ENCODE results near the gene HPS1.

HPS1 gene

DNA sequence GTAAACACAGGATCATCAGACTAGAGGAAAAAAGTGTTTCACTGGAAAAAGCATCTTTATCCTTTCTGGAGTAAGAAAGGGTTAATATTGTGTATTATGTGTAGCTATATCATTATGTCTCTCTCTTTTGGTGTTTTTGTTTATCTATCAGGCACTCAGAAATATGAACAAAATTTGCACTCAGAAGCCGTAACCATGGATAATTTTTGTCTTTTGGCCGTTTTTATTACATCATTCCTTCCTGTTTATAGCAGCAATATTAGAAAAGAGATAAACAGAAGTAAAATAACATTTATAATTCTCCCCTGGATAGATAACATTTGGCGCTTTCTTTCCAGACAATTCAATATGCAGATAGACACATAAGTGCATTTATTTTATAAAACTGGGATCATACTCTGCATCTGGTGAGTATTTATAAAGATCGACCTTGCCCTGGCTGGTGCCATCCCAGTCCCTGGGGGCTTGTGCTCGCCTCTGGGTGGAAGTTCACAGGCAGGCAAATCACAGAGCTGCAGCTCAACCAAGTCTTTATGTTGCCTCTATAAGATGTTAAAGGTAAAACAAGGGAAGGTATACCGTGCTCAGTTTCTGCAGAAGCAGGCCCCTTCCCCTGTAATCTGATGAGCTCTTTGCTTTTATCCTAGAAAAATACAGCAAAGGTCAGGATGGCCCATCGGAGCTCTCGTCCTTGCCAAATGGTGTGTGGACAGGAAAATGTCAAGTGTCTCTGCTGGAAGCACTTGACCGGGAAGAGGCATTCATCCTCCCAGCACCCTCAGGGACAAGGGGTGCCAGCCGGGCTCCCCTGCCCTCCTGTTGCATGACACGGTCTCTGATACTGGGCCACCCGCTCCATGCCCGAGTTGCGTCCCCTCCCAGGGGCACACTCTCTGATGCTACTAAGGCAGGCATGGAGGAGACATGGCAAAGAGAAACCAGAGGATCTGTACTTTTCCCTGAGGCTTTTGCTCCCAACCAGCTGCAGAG is 75.6 kb downstream of the HPS1 start:
- in situ Hi-C loops (cut with MboI; ENCODE audit: low sequenced_read_pairs): no loop called here

GRCh38 chr10:98369801-98370200 is 76.9 kb downstream of the HPS1 start:
- in situ Hi-C loops (cut with MboI; ENCODE audit: low sequenced_read_pairs): no loop called here

DNA sequence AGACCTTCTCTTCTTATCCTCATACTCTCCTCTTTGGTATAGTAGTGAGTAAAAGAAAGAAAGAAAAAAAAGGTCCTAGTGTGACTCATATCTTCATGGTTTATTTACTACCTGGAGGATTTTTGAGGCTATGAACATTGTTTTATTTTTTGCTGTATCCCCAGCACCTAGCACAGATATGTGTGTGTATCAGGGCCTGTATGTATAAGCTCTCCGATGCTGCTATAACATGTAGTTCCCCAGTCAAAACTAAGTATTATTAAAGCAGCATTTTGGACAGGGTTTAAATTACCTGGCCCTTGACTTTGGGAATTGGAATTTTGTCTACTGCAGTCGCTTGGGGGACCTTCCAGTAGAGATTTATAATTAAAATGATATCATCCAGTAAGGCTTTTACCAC is 78.1 kb downstream of the HPS1 start:
- in situ Hi-C loops (cut with MboI; ENCODE audit: low sequenced_read_pairs): no loop called here

- in situ Hi-C loops (cut with MboI; ENCODE audit: low sequenced_read_pairs): no loop called here
These were observed 78.9 kb downstream of the HPS1 start for GRCh38 chr10:98367604-98368451.
